ENCODE measurements around the gene ADM. TPM values are rescaled to one million over a fixed set of nuclear protein-coding genes. Genes with fewer than 3 reads are reported as not detected.

Gene ADM
- total RNA-seq, 1 experiment from 2014 or later, result 263 TPM

DNA sequence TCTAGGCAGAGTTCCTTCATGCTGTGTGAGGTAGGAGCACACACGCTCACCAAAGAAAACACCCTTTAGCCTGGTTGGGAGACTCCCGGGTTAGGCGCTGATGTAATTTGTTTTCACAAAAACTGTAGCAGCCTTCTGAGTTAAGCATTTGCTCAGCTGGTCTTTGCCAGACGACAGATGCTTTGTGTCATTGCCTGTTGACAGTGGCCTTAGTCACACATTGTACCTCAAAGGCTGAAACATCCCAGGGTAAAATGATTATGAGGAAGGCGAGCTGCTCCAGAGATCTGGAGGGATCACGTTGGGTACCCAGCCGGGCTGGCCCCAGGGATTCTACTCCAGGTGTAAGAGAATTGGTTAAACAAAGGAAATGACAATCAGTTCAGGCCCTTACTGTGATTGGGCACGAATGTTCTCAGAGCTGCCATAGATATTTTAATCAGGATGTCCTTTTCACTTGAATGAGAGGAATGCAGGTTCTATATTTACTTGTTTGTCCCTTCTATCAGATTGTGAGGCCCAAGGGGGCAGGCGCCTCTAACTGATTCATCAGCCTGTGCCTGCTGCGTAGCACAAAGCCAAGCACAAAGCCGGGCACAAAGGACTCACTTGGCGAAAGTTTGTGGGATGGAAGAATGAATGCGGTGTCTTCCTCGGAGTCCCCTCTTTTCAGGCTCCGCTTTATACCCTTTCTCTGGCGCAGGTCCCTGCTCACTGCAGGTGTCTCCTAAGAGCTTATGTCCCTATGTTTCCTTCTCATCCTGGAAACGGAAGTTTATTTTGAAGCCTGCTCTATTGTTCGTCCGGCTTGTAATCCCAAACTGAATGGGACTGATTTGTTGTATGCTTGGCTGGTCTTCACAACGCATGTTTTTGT, 47.1 kb downstream of the ADM start:
- POLR2A ChIA-PET, result no interaction called here
- peaks cover 9% of the 10 kb centered on the region for H3K4me1 ChIP-seq (ENCODE audit: control insufficient read depth, insufficient read depth, low read length)
- TF ChIP-seq, protein P1, sequence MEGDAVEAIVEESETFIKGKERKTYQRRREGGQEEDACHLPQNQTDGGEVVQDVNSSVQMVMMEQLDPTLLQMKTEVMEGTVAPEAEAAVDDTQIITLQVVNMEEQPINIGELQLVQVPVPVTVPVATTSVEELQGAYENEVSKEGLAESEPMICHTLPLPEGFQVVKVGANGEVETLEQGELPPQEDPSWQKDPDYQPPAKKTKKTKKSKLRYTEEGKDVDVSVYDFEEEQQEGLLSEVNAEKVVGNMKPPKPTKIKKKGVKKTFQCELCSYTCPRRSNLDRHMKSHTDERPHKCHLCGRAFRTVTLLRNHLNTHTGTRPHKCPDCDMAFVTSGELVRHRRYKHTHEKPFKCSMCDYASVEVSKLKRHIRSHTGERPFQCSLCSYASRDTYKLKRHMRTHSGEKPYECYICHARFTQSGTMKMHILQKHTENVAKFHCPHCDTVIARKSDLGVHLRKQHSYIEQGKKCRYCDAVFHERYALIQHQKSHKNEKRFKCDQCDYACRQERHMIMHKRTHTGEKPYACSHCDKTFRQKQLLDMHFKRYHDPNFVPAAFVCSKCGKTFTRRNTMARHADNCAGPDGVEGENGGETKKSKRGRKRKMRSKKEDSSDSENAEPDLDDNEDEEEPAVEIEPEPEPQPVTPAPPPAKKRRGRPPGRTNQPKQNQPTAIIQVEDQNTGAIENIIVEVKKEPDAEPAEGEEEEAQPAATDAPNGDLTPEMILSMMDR (IDR thresholded peaks at IDR 0.05), result no peak
- TF ChIP-seq POLR2AphosphoS5 (IDR thresholded peaks at IDR 0.05; ENCODE audit: low read depth, low read length) (no peak), SIN3A (IDR thresholded peaks at IDR 0.05; ENCODE audit: borderline replicate concordance, insufficient read depth, low read depth, low read length) (no peak), TCF7L2 (IDR thresholded peaks at IDR 0.05; ENCODE audit: low read depth, low read length) (no peak)
- TF ChIP-seq, protein P2, sequence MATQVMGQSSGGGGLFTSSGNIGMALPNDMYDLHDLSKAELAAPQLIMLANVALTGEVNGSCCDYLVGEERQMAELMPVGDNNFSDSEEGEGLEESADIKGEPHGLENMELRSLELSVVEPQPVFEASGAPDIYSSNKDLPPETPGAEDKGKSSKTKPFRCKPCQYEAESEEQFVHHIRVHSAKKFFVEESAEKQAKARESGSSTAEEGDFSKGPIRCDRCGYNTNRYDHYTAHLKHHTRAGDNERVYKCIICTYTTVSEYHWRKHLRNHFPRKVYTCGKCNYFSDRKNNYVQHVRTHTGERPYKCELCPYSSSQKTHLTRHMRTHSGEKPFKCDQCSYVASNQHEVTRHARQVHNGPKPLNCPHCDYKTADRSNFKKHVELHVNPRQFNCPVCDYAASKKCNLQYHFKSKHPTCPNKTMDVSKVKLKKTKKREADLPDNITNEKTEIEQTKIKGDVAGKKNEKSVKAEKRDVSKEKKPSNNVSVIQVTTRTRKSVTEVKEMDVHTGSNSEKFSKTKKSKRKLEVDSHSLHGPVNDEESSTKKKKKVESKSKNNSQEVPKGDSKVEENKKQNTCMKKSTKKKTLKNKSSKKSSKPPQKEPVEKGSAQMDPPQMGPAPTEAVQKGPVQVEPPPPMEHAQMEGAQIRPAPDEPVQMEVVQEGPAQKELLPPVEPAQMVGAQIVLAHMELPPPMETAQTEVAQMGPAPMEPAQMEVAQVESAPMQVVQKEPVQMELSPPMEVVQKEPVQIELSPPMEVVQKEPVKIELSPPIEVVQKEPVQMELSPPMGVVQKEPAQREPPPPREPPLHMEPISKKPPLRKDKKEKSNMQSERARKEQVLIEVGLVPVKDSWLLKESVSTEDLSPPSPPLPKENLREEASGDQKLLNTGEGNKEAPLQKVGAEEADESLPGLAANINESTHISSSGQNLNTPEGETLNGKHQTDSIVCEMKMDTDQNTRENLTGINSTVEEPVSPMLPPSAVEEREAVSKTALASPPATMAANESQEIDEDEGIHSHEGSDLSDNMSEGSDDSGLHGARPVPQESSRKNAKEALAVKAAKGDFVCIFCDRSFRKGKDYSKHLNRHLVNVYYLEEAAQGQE (IDR thresholded peaks at IDR 0.05; ENCODE audit: insufficient read depth in 1 of 2, low read depth in 2 of 2, low read length in 1 of 2), result no peak
- intact Hi-C loops (cut with micrococcal nuclease; ENCODE audit: unreplicated experiment) (no loop called here), in situ Hi-C loops (cut with HindIII; ENCODE audit: low pct_unique_long_range_greater_than_20kb, low sequenced_read_pairs) (no loop called here)
- 0 out of 4 replicates have a peak overlapping the region, but pooled peaks of 1 of the 2 experiments have one; percentile 2 for H3K4me3 ChIP-seq (ENCODE audit: low read depth in 2 of 2, low read length in 2 of 2)
- H3K36me3 ChIP-seq (ENCODE audit: control insufficient read depth, insufficient read depth, low read length), result no peaks in the 10 kb centered on the region
- peak overlapping the region; percentile 57; the same call in 1 of the 2 replicates for H3K27ac ChIP-seq (ENCODE audit: low read length)
- DNase-seq (ENCODE audit: low read depth, low spot score) (peak; percentile 81), ATAC-seq (peak; percentile 85)
- CTCF ChIA-PET, result interaction anchor here (1.6 kb wide), 1 partner anchor 14 kb away, joined by 6 read pairs; no protein-coding TSS in a partner anchor
- no peaks in the 10 kb centered on the region for H3K27me3 ChIP-seq (ENCODE audit: control insufficient read depth, insufficient read depth, low read length)
- H3K9me3 ChIP-seq (ENCODE audit: control insufficient read depth, insufficient read depth, low read depth, low read length), result no peaks in the 10 kb centered on the region
- BruUV-seq (replicated peaks), result no TSS peak

DNA sequence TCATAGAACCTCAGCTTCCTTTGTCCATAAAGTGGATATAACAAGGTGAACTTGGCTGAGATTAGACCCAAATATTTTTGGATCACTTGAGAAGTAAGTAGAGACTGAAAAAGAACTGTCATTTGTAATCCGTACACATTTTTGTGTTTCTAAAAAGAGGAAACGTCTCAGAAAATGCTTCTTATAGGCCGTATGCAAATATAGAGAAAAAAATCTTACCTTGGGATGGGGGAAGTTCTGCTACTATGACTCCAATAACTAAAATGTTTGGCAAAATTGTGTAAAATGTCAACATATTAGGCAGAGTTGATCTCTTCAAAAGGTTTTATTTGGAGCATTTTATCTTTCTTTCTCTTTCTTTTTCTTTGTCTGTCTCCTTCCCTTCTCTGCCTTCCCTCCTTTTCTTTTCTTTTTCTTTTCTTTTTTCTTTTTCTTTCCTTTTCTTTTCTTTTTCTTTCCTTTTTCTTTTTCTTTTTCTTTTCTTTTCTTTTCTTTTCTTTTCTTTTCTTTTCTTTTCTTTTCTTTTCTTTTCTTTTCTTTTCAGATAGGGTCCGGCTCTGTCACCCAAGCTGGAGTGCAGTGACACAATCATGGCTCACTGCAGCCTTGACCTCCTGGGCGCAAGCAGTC, 48.2 kb downstream of the ADM start:
- ChIA-PET CTCF (interaction anchor here (1.6 kb wide), 1 partner anchor 13 kb away, joined by 6 read pairs; no protein-coding TSS in a partner anchor), POLR2A (no interaction called here)
- BruUV-seq (replicated peaks), result no TSS peak
- in situ Hi-C loops (cut with HindIII; ENCODE audit: low pct_unique_long_range_greater_than_20kb, low sequenced_read_pairs), result no loop called here
- DNase-seq (ENCODE audit: low read depth, low spot score) (no peak), ATAC-seq (no peak)
- Histone ChIP-seq H3K9me3 (ENCODE audit: control insufficient read depth, insufficient read depth, low read depth, low read length) (no peaks in the 10 kb centered on the region), H3K4me1 (ENCODE audit: control insufficient read depth, insufficient read depth, low read length) (peaks cover 9% of the 10 kb centered on the region), H3K36me3 (ENCODE audit: control insufficient read depth, insufficient read depth, low read length) (no peaks in the 10 kb centered on the region), H3K4me3 (ENCODE audit: low read depth in 2 of 2, low read length in 2 of 2) (no peak overlapping the region), H3K27ac (ENCODE audit: low read length) (no peak overlapping the region), H3K27me3 (ENCODE audit: control insufficient read depth, insufficient read depth, low read length) (no peaks in the 10 kb centered on the region)
- intact Hi-C loops (cut with micrococcal nuclease; ENCODE audit: unreplicated experiment), result no loop called here
- no peak for TF ChIP-seq TCF7L2 (IDR thresholded peaks at IDR 0.05; ENCODE audit: low read depth, low read length)
- no peak for TF ChIP-seq SIN3A (IDR thresholded peaks at IDR 0.05; ENCODE audit: borderline replicate concordance, insufficient read depth, low read depth, low read length)
- TF ChIP-seq, protein P1 (IDR thresholded peaks at IDR 0.05), result no peak
- no peak for TF ChIP-seq POLR2AphosphoS5 (IDR thresholded peaks at IDR 0.05; ENCODE audit: low read depth, low read length)
- TF ChIP-seq, protein P2 (IDR thresholded peaks at IDR 0.05; ENCODE audit: insufficient read depth in 1 of 2, low read depth in 2 of 2, low read length in 1 of 2), result no peak

Measured in Panc1 (cell line).